Skin epidermis (tissue), 12 donors: ENCODE measurements around the gene KCNT1.

Experiments
- H3K27ac ChIP-seq, 21 experiments: fragments of 200-600 bp; sonication (generic) in 11 of 21; one replicate each; pipeline ENCODE4 v1.5.0; 2020; ENCODE audit warnings: mild to moderate bottlenecking in 3 of 21, inconsistent platforms in 2 of 21, moderate library complexity in 2 of 21
- H3K4me3 ChIP-seq, 7 experiments: fragments of 200-600 bp; sonication (generic) in 2 of 7; one replicate each; pipeline ENCODE4 v1.5.0; 2020; ENCODE audit warnings: inconsistent platforms in 2 of 7, mild to moderate bottlenecking in 2 of 7, moderate library complexity in 1 of 7

KCNT1 gene

GRCh38 chr9:135697226-135697625 lies 4.8 kb upstream of the KCNT1 start:
- no peak overlapping the region for H3K27ac ChIP-seq
- no peak overlapping the region for H3K4me3 ChIP-seq

- Histone ChIP-seq H3K27ac (no peak overlapping the region), H3K4me3 (no peak overlapping the region)
These were observed 3.7 kb upstream of the KCNT1 start for GRCh38 chr9:135698236-135698635.

GRCh38 chr9:135698767-135699166 lies 3.2 kb upstream of the KCNT1 start:
- Histone ChIP-seq H3K4me3 (no peak overlapping the region), H3K27ac (no peak overlapping the region)

GRCh38 chr9:135699440-135699839 lies 2.5 kb upstream of the KCNT1 start, which contains the start of gene SOHLH1:
Gene SOHLH1, minus strand, starts transcription at chr9:135699481. Its CDS starts 14 bp downstream, at chr9:135699467.
- no peak within 1 kb of the TSS for H3K27ac ChIP-seq
- no peak within 1 kb of the TSS for H3K4me3 ChIP-seq

GRCh38 chr9:135700525-135700924 lies 1.5 kb upstream of the KCNT1 start:
- Histone ChIP-seq H3K4me3 (no peak overlapping the region), H3K27ac (no peak overlapping the region)

- H3K27ac ChIP-seq = no peak overlapping the region
- H3K4me3 ChIP-seq = no peak overlapping the region
These were observed 672 bp upstream of the KCNT1 start for GRCh38 chr9:135701067-135701958.

GRCh38 chr9:135703726-135704125 lies 1.7 kb downstream of the KCNT1 start:
- Histone ChIP-seq H3K4me3 (no peak overlapping the region), H3K27ac (no peak overlapping the region)

GRCh38 chr9:135704483-135704882 lies 2.5 kb downstream of the KCNT1 start:
- H3K4me3 ChIP-seq = no peak overlapping the region

GRCh38 chr9:135705376-135705775 lies 3.4 kb downstream of the KCNT1 start:
- no peak overlapping the region for H3K4me3 ChIP-seq
- H3K27ac ChIP-seq = no peak overlapping the region

More at GRCh38 chr9:135704483-135704882, 2.5 kb downstream of the KCNT1 start:
- H3K27ac ChIP-seq = no peak overlapping the region

- H3K4me3 ChIP-seq = no peak overlapping the region
- no peak overlapping the region for H3K27ac ChIP-seq
These were observed 4.3 kb downstream of the KCNT1 start for GRCh38 chr9:135706288-135706687.

GRCh38 chr9:135707252-135708138 lies 5.5 kb downstream of the KCNT1 start:
- H3K4me3 ChIP-seq = no peak overlapping the region
- H3K27ac ChIP-seq = no peak overlapping the region

GRCh38 chr9:135708164-135708563 lies 6.2 kb downstream of the KCNT1 start:
- H3K27ac ChIP-seq = no peak overlapping the region

GRCh38 chr9:135711391-135711790 lies 9.4 kb downstream of the KCNT1 start:
- H3K27ac ChIP-seq = no peak overlapping the region

More at GRCh38 chr9:135708164-135708563, 6.2 kb downstream of the KCNT1 start:
- H3K4me3 ChIP-seq = no peak overlapping the region

GRCh38 chr9:135711881-135712280 lies 9.9 kb downstream of the KCNT1 start:
- Histone ChIP-seq H3K4me3 (no peak overlapping the region), H3K27ac (no peak overlapping the region)

More at GRCh38 chr9:135711391-135711790, 9.4 kb downstream of the KCNT1 start:
- no peak overlapping the region for H3K4me3 ChIP-seq

GRCh38 chr9:135712613-135713295 lies 10.8 kb downstream of the KCNT1 start:
- no peak overlapping the region for H3K4me3 ChIP-seq
- no peak overlapping the region for H3K27ac ChIP-seq

- H3K4me3 ChIP-seq = no peak overlapping the region
- no peak overlapping the region for H3K27ac ChIP-seq
These were observed 12.5 kb downstream of the KCNT1 start for GRCh38 chr9:135714242-135715055.

- H3K27ac ChIP-seq = no peak overlapping the region
- H3K4me3 ChIP-seq = no peak overlapping the region
These were observed 13.1 kb downstream of the KCNT1 start for GRCh38 chr9:135715056-135715595.

GRCh38 chr9:135716045-135716444 lies 14.1 kb downstream of the KCNT1 start:
- no peak overlapping the region for H3K27ac ChIP-seq
- H3K4me3 ChIP-seq = no peak overlapping the region

- Histone ChIP-seq H3K4me3 (no peak overlapping the region), H3K27ac (no peak overlapping the region)
These were observed 15.4 kb downstream of the KCNT1 start for GRCh38 chr9:135717410-135717809.
